GM10248 (cell line): ENCODE results near the gene NXF1.

Source experiments
- CTCF ChIA-PET: fragments of 300-600 bp; sonication (Branson Sonifier 250); formaldehyde crosslinking; extraction: SDS; loops from one replicate; lab custom pipeline; 2021; ENCODE audit warnings: antibody characterized with exemption; lab: Yijun Ruan, JAX
- POLR2A ChIA-PET: fragments of 350-650 bp; sonication (Branson Sonifier 250); formaldehyde crosslinking; extraction: SDS; loops from one replicate; lab custom pipeline; 2020; ENCODE audit warnings: antibody characterized with exemption; lab: Yijun Ruan, JAX
- DNase-seq: peaks from one replicate; pipeline ENCODE4 v3.0.0; 2012; ENCODE audit errors: extremely low spot score
- CTCF ChIP-seq: IDR thresholded peaks from 2 replicates; pipeline ENCODE4 v1.5.1; 2012; ENCODE audit warnings: mild to moderate bottlenecking, low read depth; ENCODE audit errors: extremely low read depth, missing control alignments, control extremely low read depth

NXF1 gene

GRCh38 chr11:62816557-62816956, 11.3 kb upstream of the NXF1 start:
- no peak for TF ChIP-seq CTCF
- no peak for DNase-seq
- POLR2A ChIA-PET, result interaction anchor here (0.5 to 2.3 kb wide), 10 partner anchors 11 to 63 kb away, joined by 3 to 9 read pairs (median 4); partner anchors contain the start of genes NXF1 and ZBTB3
- CTCF ChIA-PET, result interaction anchor here (1.3 to 2.9 kb wide), 7 partner anchors 9 to 45 kb away, joined by 3 to 12 read pairs (median 5); partner anchors contain the start of genes NXF1 and TMEM179B

- no peak for DNase-seq
- TF ChIP-seq CTCF, result no peak
- ChIA-PET CTCF (interaction anchor here (0.7 to 2.5 kb wide), 4 partner anchors 16 to 33 kb away, joined by 3 to 13 read pairs (median 4); partner anchors contain the start of gene TMEM179B), POLR2A (interaction anchor here (0.7 kb wide), 2 partner anchors 11 to 23 kb away, joined by 4 to 5 read pairs; no protein-coding TSS in a partner anchor)
These were observed 6.4 kb upstream of the NXF1 start for GRCh38 chr11:62811659-62812058.

- POLR2A ChIA-PET, result interaction anchor here (0.5 kb wide), 1 partner anchor 8 kb away, joined by 3 read pairs; no protein-coding TSS in a partner anchor
- CTCF ChIA-PET, result interaction anchor here (0.7 to 1.3 kb wide), 2 partner anchors 17 to 33 kb away, joined by 3 to 4 read pairs; no protein-coding TSS in a partner anchor
- DNase-seq, result no peak
- no peak for TF ChIP-seq CTCF
These were observed 5.5 kb upstream of the NXF1 start for GRCh38 chr11:62810748-62811147.

- DNase-seq, result no peak
- no peak for TF ChIP-seq CTCF
- POLR2A ChIA-PET, result interaction anchor here (0.5 to 2.4 kb wide), 12 partner anchors 9 to 80 kb away, joined by 3 to 25 read pairs (median 6); partner anchors contain the start of genes STX5, TEX54 and TMEM179B
- CTCF ChIA-PET, result interaction anchor here (0.9 to 3.7 kb wide), 6 partner anchors 10 to 21 kb away, joined by 3 to 24 read pairs (median 4); partner anchors contain the start of gene TMEM179B
These were observed 1.4 kb upstream of the NXF1 start for GRCh38 chr11:62806611-62807121.

GRCh38 chr11:62805961-62806441, 761 bp upstream of the NXF1 start:
- TF ChIP-seq CTCF, result no peak
- no peak for DNase-seq
- ChIA-PET POLR2A (interaction anchor here (0.6 to 2.4 kb wide), 17 partner anchors 9 to 141 kb away, joined by 3 to 25 read pairs (median 4); partner anchors contain the start of genes C11orf98, CSKMT, STX5 and TEX54), CTCF (interaction anchor here (0.9 to 3.7 kb wide), 7 partner anchors 10 to 26 kb away, joined by 3 to 24 read pairs (median 4); partner anchors contain the start of genes STX5 and TMEM179B)

GRCh38 chr11:62804310-62805075, 747 bp downstream of the NXF1 start:
- POLR2A ChIA-PET, result interaction anchor here (0.7 to 2.0 kb wide), 8 partner anchors 9 to 50 kb away, joined by 3 to 13 read pairs (median 8); partner anchors contain the start of genes STX5, TEX54 and TMEM179B
- CTCF ChIA-PET, result interaction anchor here (1.9 kb wide), 1 partner anchor 18 kb away, joined by 7 read pairs; no protein-coding TSS in a partner anchor
- DNase-seq, result no peak

More at GRCh38 chr11:62804310-62805075, 747 bp downstream of the NXF1 start:
- TF ChIP-seq CTCF, result no peak
